Cortex of kidney (tissue), 1 donor: ENCODE data around the gene SGCD.

Experiments
- DNase-seq: peaks from one replicate; lab custom pipeline; 2025; lab: John Stamatoyannopoulos, UW

Gene SGCD

DNA sequence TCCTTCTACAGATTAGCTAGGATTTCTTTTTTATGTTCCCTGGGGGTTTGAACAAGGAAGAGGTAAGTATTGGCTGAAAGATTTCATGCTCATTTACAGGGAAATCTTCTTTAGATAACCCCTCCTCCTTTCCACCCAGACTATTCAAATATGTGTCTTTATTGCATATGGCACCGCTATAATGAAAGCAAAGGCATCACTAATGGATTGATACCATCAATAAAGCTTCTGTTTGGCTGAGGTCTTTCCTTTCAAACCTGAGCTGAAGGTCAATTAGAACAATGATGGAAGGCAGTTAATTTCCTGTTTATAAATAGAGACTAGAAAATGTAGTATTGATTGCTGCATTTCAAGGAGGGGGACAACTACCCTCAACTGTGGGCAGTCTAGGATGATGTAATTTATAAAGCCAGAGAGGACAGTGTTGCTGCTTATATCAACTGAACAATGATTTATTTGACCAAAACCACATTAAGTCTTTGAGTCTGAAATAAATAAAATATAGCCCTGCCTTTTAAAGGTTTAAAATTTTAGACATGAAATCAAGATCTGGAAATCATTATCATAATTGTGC lies 132.9 kb downstream of the SGCD start:
- no peak for DNase-seq

DNA sequence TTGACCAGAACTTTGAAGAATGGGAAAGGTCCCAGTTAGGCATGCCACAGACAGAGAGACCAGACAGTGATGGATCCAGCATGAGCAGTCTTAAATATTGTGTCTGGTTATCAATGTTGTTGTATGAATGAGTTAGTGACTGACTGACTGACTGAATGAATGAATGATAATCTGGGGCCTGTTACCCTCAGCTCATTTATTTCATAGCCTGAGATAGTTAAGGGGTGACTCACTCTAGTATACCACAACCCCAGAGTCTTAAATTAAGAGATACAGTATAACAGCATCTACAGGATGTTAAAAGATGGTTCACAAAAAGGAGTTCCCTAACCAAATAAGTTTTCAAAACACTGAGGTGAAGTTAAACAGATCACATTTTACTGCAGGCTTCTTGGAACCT lies 133.5 kb downstream of the SGCD start:
- no peak for DNase-seq

DNA sequence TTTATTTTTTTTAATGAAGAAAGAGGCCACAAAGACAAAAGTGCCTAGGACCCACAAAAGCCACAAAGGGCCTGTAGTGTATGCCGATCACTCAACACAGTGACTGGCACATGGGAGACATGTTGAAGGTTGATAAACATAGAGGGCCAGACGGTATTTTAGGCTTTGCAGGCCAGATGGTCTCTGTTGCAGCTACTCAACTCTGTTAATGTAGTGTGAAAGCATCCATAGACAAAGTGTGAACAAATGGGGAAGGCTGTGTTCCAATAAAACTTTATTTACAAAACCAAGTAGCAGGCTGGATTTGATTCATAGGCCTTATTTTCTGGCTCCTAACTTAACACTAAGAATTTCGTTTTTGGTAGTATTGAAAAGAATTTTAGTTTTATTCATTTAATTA lies 139.9 kb downstream of the SGCD start:
- DNase-seq: no peak

DNA sequence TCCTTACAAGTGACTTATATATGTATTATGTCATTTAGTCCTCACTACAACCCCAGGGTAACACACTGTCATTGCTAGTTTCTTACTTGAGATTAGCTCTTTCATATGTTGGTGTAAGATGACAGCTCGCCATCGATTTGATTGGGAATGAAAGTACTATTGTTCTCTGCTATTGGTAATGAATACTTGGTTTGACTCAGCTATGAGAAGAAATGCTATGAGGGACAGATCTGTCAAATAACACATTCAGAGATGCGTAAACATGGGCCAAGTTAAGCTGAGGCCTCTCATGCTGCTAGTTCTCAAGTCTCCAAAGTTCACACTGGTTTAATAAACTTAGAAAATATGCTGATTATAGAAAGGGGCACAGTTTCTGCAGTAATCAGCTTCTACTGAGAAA lies 142.7 kb downstream of the SGCD start:
- no peak for DNase-seq

DNA sequence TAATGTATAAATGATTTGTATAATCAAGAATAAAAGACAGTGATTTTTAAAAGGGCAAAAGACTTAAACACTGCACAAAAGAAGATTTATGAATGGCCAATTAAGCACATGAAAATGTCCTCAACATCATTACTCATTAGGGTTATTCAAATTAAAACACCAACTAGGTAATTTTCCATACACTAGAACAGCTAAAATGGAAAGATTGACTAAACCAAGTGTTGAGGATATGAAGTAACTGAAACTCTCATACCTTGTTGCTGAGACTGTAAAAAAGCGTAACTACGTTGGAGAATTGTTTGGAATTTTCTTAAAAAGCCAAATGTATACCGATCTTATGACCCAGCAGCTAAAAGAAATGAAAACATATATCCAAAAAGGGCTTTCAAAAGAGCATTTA lies 144.9 kb downstream of the SGCD start:
- no peak for DNase-seq

DNA sequence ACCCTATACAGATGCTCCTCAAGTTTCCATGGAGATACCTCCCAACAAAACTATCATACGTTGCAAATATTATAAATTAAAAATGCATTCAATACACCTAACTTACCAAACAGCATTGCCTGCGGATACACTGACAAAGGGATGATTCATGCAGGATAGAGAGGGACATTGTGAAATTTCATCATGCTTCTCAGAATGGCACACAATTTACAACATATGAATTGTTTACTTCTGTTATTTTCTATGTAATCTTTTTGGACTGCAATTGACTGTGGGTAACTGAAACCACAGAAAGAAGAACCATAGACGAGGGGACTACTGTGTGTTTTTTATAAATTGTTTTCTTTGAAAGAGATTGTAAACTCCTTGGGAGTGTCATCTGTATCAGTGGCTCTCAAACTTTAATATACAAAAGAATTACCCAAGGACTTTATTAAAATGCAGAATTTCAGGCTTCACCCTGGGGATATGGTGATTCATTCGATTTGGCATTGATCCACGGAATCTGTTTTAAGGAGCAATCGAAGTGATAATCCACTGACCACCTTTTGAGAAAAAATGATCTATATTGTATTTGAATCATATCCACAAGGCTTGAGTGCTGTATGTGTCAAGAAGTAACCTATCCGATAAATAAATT lies 146.4 kb downstream of the SGCD start:
- no peak for DNase-seq

DNA sequence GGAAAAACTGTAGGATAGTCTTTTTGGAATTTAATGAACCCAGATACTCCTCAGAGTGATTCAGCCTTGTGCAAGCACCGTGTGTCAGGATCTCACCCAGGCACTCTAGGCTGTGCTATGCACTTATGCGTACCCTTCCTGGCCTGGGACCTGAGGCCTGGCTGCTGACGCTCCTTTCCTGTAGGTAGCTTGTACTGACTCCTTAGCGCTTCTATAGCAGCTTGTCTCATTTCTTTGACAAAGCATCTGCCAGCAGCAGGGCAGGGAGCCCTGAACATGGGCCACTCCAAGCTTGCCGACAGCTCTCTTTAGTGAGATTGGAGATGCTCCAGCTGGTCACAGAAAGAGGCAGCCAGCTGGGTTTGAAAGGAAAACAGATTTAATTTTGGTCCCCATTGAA lies 147.3 kb downstream of the SGCD start:
- DNase-seq: no peak

DNA sequence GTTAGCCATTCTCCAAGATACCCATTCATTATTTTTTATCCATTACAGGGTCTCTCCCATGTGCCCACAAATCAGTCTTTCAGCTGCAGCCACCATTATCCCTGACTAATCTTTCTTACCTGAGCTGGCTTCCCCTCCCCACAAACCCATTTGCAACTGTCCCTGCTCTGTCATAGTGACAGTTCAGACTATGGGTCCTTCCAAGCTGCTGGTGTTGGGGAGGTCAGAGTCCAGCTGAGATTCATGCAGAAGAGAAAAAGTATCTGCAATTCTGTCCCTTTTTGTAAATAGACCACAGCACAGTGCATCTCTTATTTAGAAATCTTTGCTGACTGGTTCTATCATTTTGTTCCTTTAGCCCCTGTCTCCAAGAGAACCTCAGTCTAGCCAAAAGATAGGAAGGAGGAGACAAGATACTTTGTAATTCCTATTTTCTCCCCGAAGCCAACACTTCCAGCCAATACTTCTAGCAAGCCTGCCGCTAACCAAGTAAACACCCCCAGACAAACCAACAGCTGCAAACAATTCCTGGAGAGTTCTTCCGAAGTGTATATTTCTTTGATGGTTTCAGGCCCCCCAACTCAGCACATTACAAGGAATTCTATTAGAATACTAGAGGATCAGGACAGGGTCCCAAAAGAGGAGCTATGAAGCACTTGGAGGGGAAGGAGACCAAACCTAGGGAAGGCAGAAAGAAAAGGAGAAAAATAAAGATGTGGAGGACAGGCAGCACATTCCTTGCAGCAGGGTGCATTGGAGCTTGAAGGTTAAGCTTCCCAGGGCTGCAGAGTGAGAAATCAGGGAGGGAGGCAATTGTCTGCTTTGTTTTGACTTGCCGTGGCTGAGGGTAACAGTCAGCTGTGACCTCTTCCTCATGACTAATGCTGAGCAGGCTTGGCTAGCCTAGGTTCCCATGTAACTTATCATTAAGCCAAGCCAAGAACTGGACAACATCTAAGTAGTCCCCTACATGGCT lies 148.5 kb downstream of the SGCD start:
- DNase-seq: no peak

DNA sequence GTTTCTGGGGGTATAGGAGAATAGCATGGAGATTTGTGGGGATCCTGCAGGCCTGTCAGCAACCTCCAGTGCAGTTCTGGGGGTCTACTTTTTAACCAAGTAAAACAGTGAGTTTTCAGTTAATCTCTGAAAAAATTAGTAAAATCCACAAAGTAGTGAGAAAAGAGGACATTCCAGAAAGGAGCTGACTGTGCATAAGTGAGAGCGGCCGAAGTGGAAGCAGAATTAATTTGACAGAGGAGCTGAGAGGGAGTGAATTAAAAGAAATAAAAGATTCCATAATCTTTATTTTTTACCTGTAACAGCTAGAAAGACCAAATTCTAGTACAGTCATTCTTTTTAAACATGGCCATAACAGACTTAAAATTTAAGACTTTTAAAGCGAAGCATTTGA lies 149.2 kb downstream of the SGCD start:
- DNase-seq: no peak

DNA sequence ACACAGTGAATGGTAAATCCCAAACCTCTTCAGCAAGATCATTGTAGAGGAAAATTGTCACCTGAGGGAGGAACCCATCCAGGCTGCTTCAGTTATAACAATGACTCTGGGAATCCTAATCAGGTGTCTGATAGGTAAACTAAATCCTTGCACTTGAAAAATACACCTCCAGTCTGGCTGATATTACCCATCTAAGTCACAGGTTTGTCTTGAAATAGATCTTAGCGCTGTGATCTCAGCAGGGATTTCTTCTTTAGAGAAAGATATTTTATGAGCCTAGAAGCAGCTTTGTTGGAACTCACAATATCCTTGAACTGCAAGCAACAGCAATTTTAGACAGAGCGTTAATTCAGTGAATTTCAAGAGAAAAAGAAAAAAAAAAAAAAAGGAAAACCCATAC lies 149.7 kb downstream of the SGCD start:
- DNase-seq: no peak

DNA sequence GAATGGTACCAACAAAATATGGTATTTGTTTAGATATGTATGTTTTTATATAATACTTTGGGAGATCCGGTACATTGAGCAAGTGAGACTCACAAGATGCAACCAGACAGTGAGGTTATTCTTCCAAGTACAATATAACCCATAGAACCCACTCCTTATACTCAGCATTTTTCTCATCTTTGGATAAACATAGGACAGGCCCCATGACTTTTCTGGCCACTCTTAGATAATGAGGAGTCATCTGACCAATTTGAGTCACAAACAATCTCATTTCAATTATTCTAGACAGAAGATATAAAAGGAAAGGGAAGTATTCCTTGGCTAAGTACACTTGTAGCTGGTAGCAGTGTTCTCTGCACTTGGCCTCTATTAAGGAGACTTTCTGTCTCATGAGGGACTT lies 150.2 kb downstream of the SGCD start:
- no peak for DNase-seq

DNA sequence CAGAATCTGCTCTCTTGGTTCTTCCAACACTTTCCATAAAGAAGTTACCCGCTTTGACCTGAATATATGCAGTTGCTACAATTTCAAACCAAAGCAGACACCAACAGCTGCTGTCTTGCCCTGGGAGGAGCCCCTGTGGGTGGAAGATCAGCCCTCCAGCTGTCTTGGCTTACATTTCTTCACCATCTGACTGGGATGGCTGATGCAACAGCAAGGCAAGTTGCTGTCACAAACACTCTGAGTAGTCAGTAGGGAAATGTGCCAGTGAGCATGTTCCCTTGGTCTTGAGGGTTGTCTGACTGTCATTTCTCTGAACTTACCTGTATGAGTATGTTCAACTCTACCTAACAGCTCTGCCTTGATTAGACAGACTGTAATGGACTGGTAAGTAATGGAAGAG lies 152.9 kb downstream of the SGCD start:
- DNase-seq: no peak

DNA sequence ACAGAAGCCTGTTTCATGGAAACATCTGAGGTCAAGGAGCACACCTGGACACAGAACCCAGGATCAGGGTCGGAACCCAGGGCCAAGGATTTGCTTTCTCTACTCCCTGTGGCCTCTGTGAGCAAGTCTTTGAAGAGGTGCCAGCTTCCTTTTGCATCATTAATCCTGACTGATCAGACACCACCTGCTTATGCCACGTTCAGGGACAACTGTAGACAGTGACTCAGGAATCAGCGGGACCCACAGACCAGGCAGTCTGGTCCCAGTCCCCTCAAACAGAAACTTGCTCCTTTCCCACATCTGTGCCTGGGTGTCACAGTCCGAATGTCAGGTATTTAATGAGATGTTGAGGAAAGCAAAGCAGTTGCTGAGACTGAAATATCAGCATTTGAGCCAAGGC lies 154.8 kb downstream of the SGCD start:
- DNase-seq: no peak

DNA sequence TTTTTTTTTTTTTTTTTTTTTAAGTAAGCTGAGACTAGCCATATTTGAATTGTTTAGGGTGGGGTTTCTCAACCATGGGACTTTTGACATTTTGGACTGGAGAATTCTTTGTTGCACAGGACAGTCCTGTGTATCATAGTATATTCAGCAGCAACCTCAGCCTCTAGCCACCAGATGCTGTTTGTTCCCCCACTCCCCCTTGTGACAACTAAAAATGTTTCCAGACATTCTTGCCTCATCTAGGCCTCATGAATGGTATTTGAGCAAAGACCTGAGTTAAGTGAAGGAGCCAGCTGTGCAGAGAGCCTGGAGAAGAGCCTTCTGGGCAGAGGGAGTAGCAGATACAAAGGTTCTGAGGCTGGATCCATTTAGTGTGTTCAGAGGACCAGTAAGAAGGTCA lies 155.9 kb downstream of the SGCD start:
- no peak for DNase-seq

DNA sequence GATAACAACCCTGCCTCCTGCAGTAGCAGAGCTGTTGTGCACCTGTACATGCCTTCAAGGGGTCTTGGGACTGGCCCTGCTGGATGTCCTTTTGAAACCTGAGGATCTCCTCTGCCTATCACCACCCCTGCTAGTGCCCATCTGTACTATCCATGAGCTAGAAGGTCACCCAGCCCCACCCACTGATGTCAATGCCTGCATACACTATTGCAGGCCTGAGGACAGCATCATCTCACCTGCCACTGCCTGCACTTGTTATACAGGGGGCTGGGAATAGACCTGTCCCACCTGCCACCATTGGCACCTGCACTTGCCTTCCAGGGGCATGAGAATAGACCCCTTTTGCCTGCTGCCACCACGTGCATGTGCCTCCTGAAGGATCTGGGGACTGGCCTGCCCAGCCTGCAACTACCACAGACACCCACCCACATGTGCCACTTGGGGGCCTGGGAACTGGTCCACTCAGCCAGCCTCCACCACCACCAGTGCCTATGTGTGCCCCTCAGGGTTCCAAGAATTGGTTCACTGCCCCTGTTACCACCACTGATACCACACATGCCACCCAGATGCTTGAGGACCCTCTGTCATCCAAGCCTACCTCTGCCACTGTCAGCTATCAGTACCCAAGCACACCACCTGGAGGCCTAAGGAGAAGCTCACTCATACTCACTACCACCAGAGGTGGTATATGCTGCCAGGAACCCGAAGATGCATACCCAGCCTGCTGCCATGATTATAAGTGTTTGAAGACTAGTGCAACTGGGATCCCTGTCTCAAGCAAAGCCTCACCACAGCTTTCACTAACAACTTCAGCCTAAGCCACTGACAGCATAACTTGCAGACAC lies 159.7 kb downstream of the SGCD start:
- DNase-seq: no peak

DNA sequence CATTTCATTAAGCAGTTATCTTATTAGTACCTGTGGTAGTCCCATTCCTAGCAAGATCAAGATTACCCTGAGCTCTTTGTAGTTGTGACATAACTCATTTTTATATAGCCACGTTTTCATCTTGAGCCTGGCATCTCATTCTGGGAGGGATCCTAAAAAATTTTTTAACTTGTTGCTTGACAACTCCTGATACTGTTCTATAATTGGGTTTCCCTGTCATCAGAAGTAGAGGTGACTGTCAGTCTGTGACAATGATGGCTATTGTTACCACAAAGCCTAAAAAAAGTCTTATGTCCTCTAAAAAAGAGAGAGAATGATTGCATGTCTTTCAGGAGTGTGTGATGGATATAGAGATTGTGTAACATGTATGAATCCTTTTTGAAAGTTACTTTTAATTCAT lies 164.8 kb downstream of the SGCD start:
- no peak for DNase-seq

DNA sequence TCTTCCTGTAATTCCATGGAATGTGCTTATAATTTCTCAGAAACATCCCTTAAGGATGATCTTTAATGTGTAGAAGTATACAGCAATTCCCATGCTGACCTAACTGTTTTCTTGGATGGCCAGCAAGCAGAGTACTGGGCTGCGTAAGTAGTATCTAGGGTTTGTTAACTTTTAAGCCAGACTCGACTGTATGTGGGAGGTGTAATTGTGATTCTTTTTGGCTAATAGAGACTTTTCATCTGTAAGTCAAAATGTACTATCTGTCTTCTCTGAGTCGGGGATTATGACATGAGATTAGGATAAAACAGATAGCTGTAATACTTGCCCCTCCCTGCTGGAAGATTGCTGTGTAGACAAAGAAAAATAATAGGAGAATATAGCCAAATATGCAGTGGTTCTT lies 169.3 kb downstream of the SGCD start:
- DNase-seq: no peak

DNA sequence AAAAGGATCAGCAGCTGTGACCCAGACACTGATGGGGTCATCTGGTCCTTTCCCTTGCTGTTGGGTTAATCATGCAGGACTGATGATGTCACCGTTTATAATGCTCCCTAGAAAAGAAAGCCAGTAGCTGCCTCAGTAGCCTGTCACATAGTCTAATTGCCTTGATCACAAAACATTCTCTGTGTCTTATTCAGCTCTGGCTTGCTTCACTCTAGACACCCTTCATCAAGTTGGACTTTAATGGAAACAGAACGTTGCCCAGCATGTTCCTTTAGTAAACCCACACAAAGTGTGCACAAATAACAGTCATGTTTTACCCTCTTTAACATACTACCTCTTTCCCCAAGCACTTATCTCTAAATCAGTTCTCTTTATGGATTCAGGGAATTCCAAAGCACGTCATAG lies 170.8 kb downstream of the SGCD start:
- DNase-seq: no peak

DNA sequence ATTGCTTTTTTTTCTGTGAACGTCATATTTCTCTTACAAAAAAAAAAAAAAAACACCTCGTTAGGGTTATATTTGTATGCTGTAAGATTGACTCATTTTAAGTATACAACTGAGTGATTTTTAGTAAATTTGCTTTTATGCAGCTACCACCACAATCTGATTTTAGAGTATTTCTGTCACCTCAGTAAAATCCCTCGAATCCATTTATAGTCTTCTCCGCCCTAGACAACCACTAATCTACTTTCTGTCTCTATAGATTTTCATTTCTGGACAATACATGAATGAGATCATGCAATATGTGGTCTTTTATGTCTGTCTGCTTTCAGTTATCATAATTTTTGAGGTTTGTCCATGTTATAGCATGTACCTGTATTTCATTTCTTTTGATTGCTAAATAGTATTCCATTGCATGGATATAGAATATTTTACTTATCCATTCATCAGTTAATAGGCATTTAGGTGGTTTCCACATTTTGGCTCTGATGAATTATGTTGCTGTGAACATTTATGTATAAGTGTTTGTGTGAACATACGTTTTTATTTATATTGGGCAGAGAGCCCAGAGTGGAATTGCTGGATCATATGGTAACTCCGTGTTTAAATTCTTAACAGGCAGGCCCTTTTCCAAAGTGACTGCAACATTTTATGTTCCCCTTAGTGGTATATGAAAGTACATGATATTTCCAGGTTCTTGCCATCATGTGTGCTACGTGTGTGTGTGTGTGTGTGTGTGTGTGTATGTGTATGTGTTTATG lies 171.4 kb downstream of the SGCD start:
- no peak for DNase-seq

DNA sequence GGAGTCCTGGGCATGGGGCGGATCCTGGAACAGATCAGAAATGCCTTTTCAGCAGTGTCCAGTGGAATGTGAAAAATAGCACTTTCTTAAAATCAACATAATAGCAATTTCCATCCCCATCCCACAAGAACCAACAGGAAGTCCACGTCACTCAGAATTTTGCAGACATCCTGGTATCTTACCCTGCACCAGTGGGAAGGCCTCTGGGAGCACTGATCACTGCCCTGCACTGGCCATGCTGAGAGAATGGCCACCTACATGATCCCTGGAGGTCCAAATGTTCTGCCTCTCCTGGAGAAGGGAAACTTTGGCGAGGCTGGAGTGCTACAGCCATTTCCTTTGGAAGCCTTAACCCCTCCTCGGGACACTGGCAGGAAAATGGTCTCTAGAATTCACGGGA lies 173.8 kb downstream of the SGCD start:
- DNase-seq: no peak

DNA sequence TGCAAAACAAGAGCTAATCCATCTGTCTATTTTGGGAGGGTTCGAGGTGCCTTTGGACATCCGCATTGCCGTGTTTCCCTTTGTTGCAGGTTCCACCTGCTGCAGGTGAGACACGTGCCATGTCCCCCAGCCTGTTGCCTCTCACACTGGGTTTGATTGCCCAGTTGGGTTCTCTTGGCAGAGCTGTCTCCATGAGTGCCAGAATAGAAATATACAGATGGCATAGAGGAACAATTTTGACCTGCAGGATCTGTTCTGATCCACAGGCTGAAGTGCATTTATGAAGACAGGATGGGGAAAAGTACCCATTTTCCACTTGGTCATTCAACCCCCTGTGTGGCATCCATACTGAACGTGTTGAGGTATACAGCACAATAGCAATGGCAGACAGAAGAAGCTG lies 178.1 kb downstream of the SGCD start:
- no peak for DNase-seq
